GM23338 (cell line): Measurements from ENCODE around the gene TIMM21.

Experiments
- EZH2phosphoT487 ChIP-seq: fragments of 200-600 bp; sonication (generic); IDR thresholded peaks from one replicate; pipeline ENCODE4 v1.8.1; 2018; ENCODE audit warnings: antibody characterized with exemption; ENCODE audit not compliant: unreplicated experiment
- POLR2AphosphoS5 ChIP-seq: IDR thresholded peaks from 2 replicates; pipeline ENCODE4 v1.6.1; 2016; ENCODE audit warnings: antibody characterized with exemption, low read depth
- TF ChIP-seq, protein P1 (sequence below), 2 experiments: fragments of 200-600 bp in 1 of 2; sonication (generic) in 1 of 2; conservative IDR thresholded peaks; 2 replicates each; pipeline versions ENCODE4 v1.5.1 to v1.6.1; 2016 to 2017; ENCODE audit warnings: antibody characterized with exemption in 2 of 2, low read depth in 2 of 2, mild to moderate bottlenecking in 2 of 2, moderate library complexity in 1 of 2
- TF ChIP-seq, protein P2 (sequence below): IDR thresholded peaks from one replicate; pipeline ENCODE4 v1.6.1; 2018; ENCODE audit warnings: antibody characterized with exemption; ENCODE audit not compliant: unreplicated experiment

DNA sequence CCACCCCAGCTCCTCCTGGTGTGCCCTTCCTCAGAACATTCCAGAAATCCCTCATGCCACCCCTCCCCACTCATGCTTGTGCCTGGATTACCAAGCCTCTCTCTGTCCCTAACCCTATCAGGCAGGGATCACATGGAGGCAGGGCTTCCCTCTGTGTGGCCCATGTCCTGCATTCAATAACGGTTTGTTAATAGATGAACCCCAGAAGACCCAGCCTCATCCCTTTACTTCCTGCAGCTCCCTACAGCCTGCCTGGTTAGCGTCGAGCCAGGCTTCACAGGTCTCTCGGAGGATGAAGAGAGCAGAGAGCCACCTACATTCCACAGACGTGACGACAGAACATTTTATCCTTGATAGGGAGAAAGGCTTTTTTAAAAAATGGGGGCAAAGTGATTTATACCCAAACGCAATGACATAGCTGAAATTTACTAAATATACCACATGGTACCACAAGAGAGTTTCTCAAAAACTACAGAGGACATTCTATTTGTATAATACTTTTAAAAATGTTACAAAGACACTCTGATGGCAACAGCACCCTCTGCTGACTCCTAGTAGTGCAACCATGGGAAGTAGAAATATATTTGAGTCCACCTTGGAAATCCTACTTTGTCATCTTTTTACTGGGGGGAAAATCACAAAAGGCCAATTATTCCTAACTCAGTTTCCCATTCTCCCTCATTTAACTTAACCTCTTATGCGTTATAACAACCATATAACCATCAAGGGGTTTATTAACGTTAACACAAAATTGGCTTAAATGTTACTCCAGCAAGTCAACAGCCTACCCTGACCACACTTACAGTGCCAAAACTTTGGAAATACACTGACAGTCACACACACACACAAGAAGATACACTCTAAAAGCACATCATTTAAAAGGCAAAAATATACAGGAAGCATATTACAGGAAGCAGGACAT, 31.4 kb upstream of the TIMM21 start:
- TF ChIP-seq, protein P1, sequence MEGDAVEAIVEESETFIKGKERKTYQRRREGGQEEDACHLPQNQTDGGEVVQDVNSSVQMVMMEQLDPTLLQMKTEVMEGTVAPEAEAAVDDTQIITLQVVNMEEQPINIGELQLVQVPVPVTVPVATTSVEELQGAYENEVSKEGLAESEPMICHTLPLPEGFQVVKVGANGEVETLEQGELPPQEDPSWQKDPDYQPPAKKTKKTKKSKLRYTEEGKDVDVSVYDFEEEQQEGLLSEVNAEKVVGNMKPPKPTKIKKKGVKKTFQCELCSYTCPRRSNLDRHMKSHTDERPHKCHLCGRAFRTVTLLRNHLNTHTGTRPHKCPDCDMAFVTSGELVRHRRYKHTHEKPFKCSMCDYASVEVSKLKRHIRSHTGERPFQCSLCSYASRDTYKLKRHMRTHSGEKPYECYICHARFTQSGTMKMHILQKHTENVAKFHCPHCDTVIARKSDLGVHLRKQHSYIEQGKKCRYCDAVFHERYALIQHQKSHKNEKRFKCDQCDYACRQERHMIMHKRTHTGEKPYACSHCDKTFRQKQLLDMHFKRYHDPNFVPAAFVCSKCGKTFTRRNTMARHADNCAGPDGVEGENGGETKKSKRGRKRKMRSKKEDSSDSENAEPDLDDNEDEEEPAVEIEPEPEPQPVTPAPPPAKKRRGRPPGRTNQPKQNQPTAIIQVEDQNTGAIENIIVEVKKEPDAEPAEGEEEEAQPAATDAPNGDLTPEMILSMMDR (conservative IDR thresholded peaks at IDR 0.05; ENCODE audit: low read depth in 2 of 2) = peak; percentile 70 to 88
- TF ChIP-seq POLR2AphosphoS5 = no peak
- TF ChIP-seq EZH2phosphoT487 = no peak
- TF ChIP-seq, protein P2, sequence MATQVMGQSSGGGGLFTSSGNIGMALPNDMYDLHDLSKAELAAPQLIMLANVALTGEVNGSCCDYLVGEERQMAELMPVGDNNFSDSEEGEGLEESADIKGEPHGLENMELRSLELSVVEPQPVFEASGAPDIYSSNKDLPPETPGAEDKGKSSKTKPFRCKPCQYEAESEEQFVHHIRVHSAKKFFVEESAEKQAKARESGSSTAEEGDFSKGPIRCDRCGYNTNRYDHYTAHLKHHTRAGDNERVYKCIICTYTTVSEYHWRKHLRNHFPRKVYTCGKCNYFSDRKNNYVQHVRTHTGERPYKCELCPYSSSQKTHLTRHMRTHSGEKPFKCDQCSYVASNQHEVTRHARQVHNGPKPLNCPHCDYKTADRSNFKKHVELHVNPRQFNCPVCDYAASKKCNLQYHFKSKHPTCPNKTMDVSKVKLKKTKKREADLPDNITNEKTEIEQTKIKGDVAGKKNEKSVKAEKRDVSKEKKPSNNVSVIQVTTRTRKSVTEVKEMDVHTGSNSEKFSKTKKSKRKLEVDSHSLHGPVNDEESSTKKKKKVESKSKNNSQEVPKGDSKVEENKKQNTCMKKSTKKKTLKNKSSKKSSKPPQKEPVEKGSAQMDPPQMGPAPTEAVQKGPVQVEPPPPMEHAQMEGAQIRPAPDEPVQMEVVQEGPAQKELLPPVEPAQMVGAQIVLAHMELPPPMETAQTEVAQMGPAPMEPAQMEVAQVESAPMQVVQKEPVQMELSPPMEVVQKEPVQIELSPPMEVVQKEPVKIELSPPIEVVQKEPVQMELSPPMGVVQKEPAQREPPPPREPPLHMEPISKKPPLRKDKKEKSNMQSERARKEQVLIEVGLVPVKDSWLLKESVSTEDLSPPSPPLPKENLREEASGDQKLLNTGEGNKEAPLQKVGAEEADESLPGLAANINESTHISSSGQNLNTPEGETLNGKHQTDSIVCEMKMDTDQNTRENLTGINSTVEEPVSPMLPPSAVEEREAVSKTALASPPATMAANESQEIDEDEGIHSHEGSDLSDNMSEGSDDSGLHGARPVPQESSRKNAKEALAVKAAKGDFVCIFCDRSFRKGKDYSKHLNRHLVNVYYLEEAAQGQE = no peak
